Retinal pigment epithelial cell (primary cell): ENCODE results near the gene GINS2.

ENCODE experiments used
- DNase-seq: peaks from one replicate; pipeline ENCODE4 v3.0.0-alpha.2; 2010; ENCODE audit warnings: low read depth
- H3K4me3 ChIP-seq: 2 replicates; pipeline ENCODE4 v1.5.1; 2011; ENCODE audit warnings: mild to moderate bottlenecking, low read length, control low read depth, moderate library complexity
- CTCF ChIP-seq: conservative IDR thresholded peaks from 2 replicates; pipeline ENCODE4 v1.5.1; 2011; ENCODE audit warnings: low read depth, low read length, control low read depth, inconsistent platforms

The GINS2 gene

DNA sequence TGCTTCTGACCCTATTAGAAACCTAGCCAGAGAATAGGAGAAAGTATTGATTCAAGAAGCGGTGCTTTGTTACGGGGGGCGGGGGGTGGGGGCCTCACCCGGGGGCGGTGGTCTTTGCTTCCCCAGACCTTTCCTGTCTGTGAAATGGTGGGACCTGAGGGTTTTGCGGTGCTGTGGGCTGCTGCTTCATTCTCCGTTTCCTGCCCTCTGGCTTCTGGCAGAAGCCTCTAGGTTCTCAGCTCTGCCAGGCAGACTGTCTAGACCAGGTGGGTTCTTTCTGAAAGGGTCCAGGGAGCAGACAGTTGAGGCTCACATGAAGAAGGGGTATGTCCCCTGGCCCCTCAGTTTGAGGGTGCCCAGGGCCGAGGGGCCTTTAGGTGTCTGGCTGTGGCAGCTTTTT is 61.7 kb downstream of the GINS2 start:
- H3K4me3 ChIP-seq: no peak overlapping the region
- TF ChIP-seq CTCF: no peak
- DNase-seq: no peak
